CD4-positive, alpha-beta T cell treated with Interleukin-6 at 100 ng/mL for 8 hours (primary cell): ENCODE results near the gene OR52E4.

Experiments used
- DNase-seq: peaks from one replicate; pipeline ENCODE4 v3.0.0-alpha.2; 2020; ENCODE audit warnings: mixed read lengths, low spot score

The OR52E4 gene

DNA sequence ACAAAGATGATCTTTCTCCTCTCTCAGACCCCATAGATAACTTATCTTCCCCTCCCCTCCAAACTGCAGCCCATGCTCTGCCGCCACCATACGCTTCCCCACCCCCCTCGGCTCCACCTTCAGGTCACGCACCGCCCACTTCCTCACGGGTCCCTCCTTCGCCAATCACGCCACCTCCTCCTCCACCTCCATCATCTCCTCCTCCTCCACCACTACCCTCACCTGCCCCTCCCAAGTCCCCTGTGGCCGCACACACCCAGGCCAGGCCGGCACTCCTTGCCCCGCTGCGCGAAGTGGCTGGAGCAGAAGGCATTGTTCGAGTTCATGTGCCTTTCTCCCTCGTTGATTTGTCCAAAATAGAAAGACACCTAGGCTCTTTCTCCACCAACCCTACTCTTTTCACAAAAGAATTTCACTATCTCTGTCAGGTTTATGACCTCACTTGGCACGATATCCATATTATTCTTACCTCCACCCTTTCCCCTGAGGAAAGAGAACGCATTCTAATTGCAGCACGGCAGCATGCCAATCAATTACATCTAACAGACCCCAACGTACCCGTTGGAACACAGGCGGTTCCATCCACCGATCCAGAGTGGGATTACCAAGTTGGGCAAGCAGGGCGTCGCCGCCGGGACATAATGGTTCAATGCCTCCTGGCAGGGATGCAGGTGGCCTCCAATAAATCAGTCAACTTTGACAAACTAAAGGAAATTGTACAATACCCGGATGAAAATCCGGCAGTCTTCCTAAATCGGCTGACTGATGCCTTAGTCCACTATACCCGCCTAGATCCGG, 49.3 kb downstream of the OR52E4 start:
- no peak for DNase-seq

DNA sequence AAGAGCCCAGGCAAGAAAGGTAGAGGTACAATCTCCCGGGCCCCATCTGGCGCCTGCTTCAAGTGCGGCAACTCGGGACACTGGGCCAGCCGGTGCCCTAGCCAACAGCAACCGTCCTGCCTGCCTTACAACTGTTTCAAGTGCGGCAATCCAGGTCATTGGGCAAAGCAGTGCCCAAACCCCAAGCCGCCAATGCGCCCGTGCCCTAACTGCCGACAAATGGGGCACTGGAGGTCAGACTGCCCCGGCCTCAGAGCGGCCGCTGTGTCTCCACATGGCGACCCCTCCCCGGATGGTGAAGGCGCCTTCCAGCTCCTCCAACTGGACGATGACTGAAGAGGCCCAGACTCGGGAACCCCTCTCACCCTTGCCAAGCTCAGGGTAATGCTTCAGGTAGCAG, 50.2 kb downstream of the OR52E4 start:
- DNase-seq: no peak

DNA sequence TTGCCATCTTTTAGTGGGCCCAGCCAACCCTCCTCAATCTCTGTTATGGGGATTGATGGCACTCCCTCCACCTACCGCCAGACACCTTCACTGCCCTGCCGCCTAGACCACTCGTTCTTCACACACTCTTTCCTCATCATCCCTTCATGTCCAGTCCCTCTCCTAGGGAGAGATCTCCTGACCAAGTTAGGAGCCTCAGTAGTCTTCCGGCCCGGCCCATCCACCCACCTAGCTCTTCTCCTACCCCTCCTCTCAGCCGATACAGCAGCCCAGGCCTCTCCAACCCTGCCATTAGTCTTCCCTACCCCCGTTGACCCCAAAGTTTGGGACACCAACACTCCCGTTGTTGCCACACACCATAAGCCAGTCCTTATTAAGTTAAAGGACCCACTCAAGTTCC, 50.6 kb downstream of the OR52E4 start:
- no peak for DNase-seq

DNA sequence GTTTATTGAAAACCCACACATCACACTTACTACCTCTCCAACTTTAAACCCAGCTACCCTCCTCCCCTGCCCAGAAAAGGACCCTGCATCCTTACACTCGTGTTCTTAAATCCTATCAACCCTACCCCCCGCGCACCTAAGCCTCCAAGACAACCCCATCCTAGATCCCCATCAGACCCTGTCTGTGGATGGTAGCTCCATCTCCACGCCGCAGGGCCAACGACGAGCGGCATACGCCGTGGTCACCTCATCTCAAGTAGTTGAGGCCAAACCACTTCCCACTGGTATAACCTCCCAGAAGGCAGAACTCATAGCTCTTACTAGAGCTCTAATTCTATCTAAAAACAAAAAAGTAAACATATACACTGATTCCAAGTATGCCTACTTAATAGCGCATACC, 52.2 kb downstream of the OR52E4 start:
- no peak for DNase-seq

DNA sequence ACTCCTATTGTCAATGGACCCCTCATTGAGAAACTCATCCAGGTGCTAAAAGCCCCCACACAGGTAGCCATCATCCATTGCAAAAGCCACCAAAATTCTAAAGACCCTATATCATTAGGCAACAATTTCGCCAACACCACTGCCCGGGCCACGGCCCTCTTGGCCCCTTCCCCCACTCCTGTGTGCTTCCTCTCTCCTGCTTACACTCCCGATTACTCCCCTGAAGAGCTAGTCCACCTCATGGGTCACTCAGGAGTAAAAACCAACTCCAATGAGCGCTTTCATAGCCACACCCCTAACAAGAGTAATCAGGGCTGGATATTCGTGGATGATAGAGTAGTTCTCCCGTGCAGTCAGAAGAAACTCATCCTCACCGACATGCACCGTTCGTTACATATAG, 52.7 kb downstream of the OR52E4 start:
- DNase-seq: no peak
